OCI-LY7 (cell line): ENCODE measurements around the gene EHBP1.

Source experiments
- EZH2phosphoT487 ChIP-seq: fragments of 200-600 bp; sonication (generic); IDR thresholded peaks from 2 replicates; pipeline ENCODE4 v1.6.1; 2018; ENCODE audit warnings: low read depth, borderline replicate concordance, mild to moderate bottlenecking, mixed run types, antibody characterized with exemption, low read length, moderate library complexity, mixed read lengths
- TF ChIP-seq, protein P1 (sequence below): fragments of 200-600 bp; sonication (generic); conservative IDR thresholded peaks from 2 replicates; pipeline ENCODE4 v1.5.1; 2014; ENCODE audit warnings: mild to moderate bottlenecking, antibody characterized with exemption, low read length, moderate library complexity, mixed read lengths

DNA sequence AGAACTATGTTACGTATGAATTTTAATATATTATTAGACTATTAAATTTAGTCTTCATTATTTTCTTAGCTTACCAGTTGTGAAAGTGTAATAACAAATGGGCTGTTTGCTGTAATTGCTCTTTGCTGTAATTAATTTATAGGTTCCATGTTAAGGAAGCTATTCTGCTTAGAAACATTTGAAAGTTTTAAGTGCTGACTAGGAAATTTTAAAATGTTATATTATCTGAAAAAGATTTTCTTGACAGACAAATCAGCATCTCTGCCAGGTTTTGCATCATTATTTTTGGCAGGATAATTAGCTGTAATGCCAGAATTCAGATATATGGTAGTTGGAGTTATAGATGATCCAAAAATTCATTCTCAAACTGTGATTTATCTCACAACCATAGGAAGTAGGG is 387.3 kb downstream of the EHBP1 start:
- TF ChIP-seq, protein P1, sequence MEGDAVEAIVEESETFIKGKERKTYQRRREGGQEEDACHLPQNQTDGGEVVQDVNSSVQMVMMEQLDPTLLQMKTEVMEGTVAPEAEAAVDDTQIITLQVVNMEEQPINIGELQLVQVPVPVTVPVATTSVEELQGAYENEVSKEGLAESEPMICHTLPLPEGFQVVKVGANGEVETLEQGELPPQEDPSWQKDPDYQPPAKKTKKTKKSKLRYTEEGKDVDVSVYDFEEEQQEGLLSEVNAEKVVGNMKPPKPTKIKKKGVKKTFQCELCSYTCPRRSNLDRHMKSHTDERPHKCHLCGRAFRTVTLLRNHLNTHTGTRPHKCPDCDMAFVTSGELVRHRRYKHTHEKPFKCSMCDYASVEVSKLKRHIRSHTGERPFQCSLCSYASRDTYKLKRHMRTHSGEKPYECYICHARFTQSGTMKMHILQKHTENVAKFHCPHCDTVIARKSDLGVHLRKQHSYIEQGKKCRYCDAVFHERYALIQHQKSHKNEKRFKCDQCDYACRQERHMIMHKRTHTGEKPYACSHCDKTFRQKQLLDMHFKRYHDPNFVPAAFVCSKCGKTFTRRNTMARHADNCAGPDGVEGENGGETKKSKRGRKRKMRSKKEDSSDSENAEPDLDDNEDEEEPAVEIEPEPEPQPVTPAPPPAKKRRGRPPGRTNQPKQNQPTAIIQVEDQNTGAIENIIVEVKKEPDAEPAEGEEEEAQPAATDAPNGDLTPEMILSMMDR: no peak
- no peak for TF ChIP-seq EZH2phosphoT487
